HUES48 (cell line): ENCODE data around the gene FAM110D.

Experiments
- H3K27ac ChIP-seq: one replicate; pipeline ENCODE4 v1.7.0; 2013; ENCODE audit warnings: low read depth, low read length, inconsistent platforms
- H3K27me3 ChIP-seq: 2 replicates; pipeline ENCODE4 v1.6.1; 2013; ENCODE audit warnings: mild to moderate bottlenecking, low read length; ENCODE audit not compliant: control insufficient read depth, insufficient read depth
- H3K36me3 ChIP-seq: 2 replicates; pipeline ENCODE4 v1.6.1; 2013; ENCODE audit warnings: low read length; ENCODE audit not compliant: control insufficient read depth, insufficient read depth
- H3K4me1 ChIP-seq: 2 replicates; pipeline ENCODE4 v1.6.1; 2013; ENCODE audit warnings: mild to moderate bottlenecking, low read length; ENCODE audit not compliant: control insufficient read depth, insufficient read depth
- H3K4me3 ChIP-seq: 2 replicates; pipeline ENCODE4 v1.5.1; 2013; ENCODE audit warnings: mild to moderate bottlenecking, low read depth, low read length
- H3K9ac ChIP-seq: 2 replicates; pipeline ENCODE4 v1.6.1; 2013; ENCODE audit warnings: mild to moderate bottlenecking, low read depth, low read length, moderate library complexity
- H3K9me3 ChIP-seq: 2 replicates; pipeline ENCODE4 v1.6.1; 2013; ENCODE audit warnings: low read length; ENCODE audit not compliant: control insufficient read depth, insufficient read depth

FAM110D gene

GRCh38 chr1:26158908-26159742 is at the start of gene FAM110D:
Gene FAM110D, plus strand, starts transcription at chr1:26159079. Its CDS starts 2,213 bp downstream, at chr1:26161292.
- H3K4me3 ChIP-seq = no peak within 1 kb of the TSS
- H3K9ac ChIP-seq = no peak within 1 kb of the TSS
- no peaks in the 10 kb centered on the region for H3K36me3 ChIP-seq
- H3K27ac ChIP-seq = no peak within 1 kb of the TSS
- H3K9me3 ChIP-seq = no peaks in the 10 kb centered on the region
- H3K4me1 ChIP-seq = peaks cover 46% of the 10 kb centered on the region
- peaks cover 97% of the 10 kb centered on the region for H3K27me3 ChIP-seq

- Histone ChIP-seq H3K4me3 (no peak overlapping the region; the same call in 1 of the 2 replicates), H3K9ac (no peak overlapping the region), H3K27ac (no peak overlapping the region), H3K36me3 (peaks cover 3% of the 10 kb centered on the region), H3K27me3 (peaks cover 17% of the 10 kb centered on the region), H3K9me3 (no peaks in the 10 kb centered on the region), H3K4me1 (peaks cover 7% of the 10 kb centered on the region; the same call in 1 of the 2 replicates)
These were observed 49.4 kb upstream of the FAM110D start for GRCh38 chr1:26109229-26110164.

- Histone ChIP-seq H3K4me3 (peak overlapping the region; percentile 94), H3K27me3 (peaks cover 17% of the 10 kb centered on the region), H3K27ac (peak overlapping the region; percentile 96), H3K36me3 (peaks cover 9% of the 10 kb centered on the region), H3K4me1 (peaks cover 7% of the 10 kb centered on the region; the same call in 1 of the 2 replicates), H3K9me3 (no peaks in the 10 kb centered on the region), H3K9ac (peak overlapping the region; percentile 73)
These were observed 47.9 kb upstream of the FAM110D start for GRCh38 chr1:26110731-26111529.

- Histone ChIP-seq H3K36me3 (peaks cover 9% of the 10 kb centered on the region), H3K27me3 (peaks cover 17% of the 10 kb centered on the region), H3K9me3 (no peaks in the 10 kb centered on the region), H3K4me1 (peaks cover 7% of the 10 kb centered on the region; the same call in 1 of the 2 replicates), H3K27ac (peak within 1 kb of the TSS; percentile 96), H3K4me3 (peak within 1 kb of the TSS; percentile 94), H3K9ac (peak within 1 kb of the TSS; percentile 79)
These were observed 47.1 kb upstream of the FAM110D start, which contains the start of gene PDIK1L for GRCh38 chr1:26111530-26112406. Gene PDIK1L, plus strand, starts transcription at chr1:26111824. Its CDS starts 2,485 bp downstream, at chr1:26114309.

- Histone ChIP-seq H3K9me3 (no peaks in the 10 kb centered on the region), H3K9ac (peak overlapping the region; percentile 40), H3K36me3 (peaks cover 9% of the 10 kb centered on the region), H3K27me3 (peaks cover 17% of the 10 kb centered on the region), H3K4me1 (peaks cover 7% of the 10 kb centered on the region; the same call in 1 of the 2 replicates), H3K27ac (peak overlapping the region; percentile 96), H3K4me3 (peak overlapping the region; percentile 94)
These were observed 46.5 kb upstream of the FAM110D start for GRCh38 chr1:26112407-26112775.

GRCh38 chr1:26114165-26114927 is 44.5 kb upstream of the FAM110D start:
- Histone ChIP-seq H3K4me3 (no peak overlapping the region), H3K9ac (no peak overlapping the region), H3K36me3 (peaks cover 24% of the 10 kb centered on the region), H3K4me1 (peaks cover 7% of the 10 kb centered on the region; the same call in 1 of the 2 replicates), H3K9me3 (no peaks in the 10 kb centered on the region), H3K27me3 (peaks cover 15% of the 10 kb centered on the region), H3K27ac (no peak overlapping the region)

- Histone ChIP-seq H3K9ac (no peak overlapping the region), H3K4me3 (no peak overlapping the region), H3K4me1 (no peaks in the 10 kb centered on the region), H3K27ac (no peak overlapping the region), H3K9me3 (no peaks in the 10 kb centered on the region), H3K27me3 (no peaks in the 10 kb centered on the region), H3K36me3 (peaks cover 31% of the 10 kb centered on the region)
These were observed 38.8 kb upstream of the FAM110D start for GRCh38 chr1:26119892-26120608.

GRCh38 chr1:26121854-26122773 is 36.8 kb upstream of the FAM110D start:
- Histone ChIP-seq H3K36me3 (peaks cover 30% of the 10 kb centered on the region), H3K9me3 (no peaks in the 10 kb centered on the region), H3K4me1 (peaks cover 8% of the 10 kb centered on the region; the same call in 1 of the 2 replicates), H3K27ac (no peak overlapping the region), H3K9ac (no peak overlapping the region), H3K27me3 (no peaks in the 10 kb centered on the region), H3K4me3 (no peak overlapping the region)
